K562 (cell line): ENCODE data around the gene CD74.

Experiments used
- MAFK ChIP-seq: IDR thresholded peaks from 2 replicates; pipeline ENCODE4 v1.6.1; 2011; ENCODE audit warnings: low read length, improper control_type of control experiment
- ZBTB26 ChIP-seq: fragments of 450-650 bp; formaldehyde crosslinking; IDR thresholded peaks from 2 replicates; pipeline ENCODE4 v1.4.0; 2022; ENCODE audit warnings: missing genetic modification characterization

- TF ChIP-seq ZBTB26 (CRISPR knock-in tag) = no peak
- no peak for TF ChIP-seq MAFK
Measured at GRCh38 chr5:150401376-150402228, 11.1 kb downstream of the CD74 start.
